Esophagus muscularis mucosa (tissue), 4 donors: Measurements from ENCODE around the gene INPP4B. TPM values are rescaled to one million over a fixed set of nuclear protein-coding genes. Genes with fewer than 3 reads are reported as not detected.

Experiments used
- DNase-seq: peaks from one replicate; pipeline ENCODE4 v3.0.0-alpha.2; 2017; ENCODE audit errors: extremely low spot score
- H3K27ac ChIP-seq, 4 donors: fragments of 200-600 bp; sonication (generic); replicated peaks in 1 of 4; 1 replicate in 3 of 4; 2 replicates in 1 of 4; pipeline ENCODE4 v1.5.1; 2016 to 2019; ENCODE audit warnings: mild to moderate bottlenecking in 1 of 4
- H3K27me3 ChIP-seq, 4 donors: fragments of 200-600 bp; sonication (generic); one replicate each; pipeline versions ENCODE4 v1.5.1 to v1.6.0; 2016 to 2019
- H3K36me3 ChIP-seq, 4 donors: fragments of 200-600 bp; sonication (generic); one replicate each; pipeline ENCODE4 v1.5.1; 2016 to 2019
- H3K4me1 ChIP-seq, 4 donors: fragments of 200-600 bp; sonication (generic); one replicate each; pipeline ENCODE4 v1.5.1; 2016 to 2019
- H3K4me3 ChIP-seq, 4 donors: fragments of 200-600 bp; sonication (generic); 1 replicate in 2 of 4; 2 replicates in 2 of 4; pipeline ENCODE4 v1.5.1; 2016 to 2019; ENCODE audit warnings: mild to moderate bottlenecking in 4 of 4, moderate library complexity in 1 of 4
- H3K9me3 ChIP-seq, 4 donors: fragments of 200-600 bp; sonication (generic); 1 replicate in 3 of 4; 2 replicates in 1 of 4; pipeline ENCODE4 v1.5.1; 2016 to 2019
- CTCF ChIP-seq, 3 experiments: fragments of 200-600 bp in 2 of 3; fragments of 450-650 bp in 1 of 3; sonication (generic) in 2 of 3; IDR thresholded peaks; one replicate each; pipeline ENCODE4 v1.5.1; 2017 to 2019; ENCODE audit warnings: antibody characterized with exemption in 3 of 3, mild to moderate bottlenecking in 2 of 3, moderate library complexity in 1 of 3
- EP300 ChIP-seq: sonication (generic); formaldehyde crosslinking; IDR thresholded peaks from one replicate; pipeline ENCODE4 v1.6.1; 2017; ENCODE audit warnings: antibody characterized with exemption
- POLR2A ChIP-seq: fragments of 450-650 bp; IDR thresholded peaks from one replicate; pipeline ENCODE4 v1.6.1; 2017; ENCODE audit warnings: antibody characterized with exemption, moderate library complexity, mild to moderate bottlenecking, low read depth
- POLR2AphosphoS5 ChIP-seq, 2 donors: sonication (generic); formaldehyde crosslinking; IDR thresholded peaks; one replicate each; pipeline ENCODE4 v1.6.1; 2017; ENCODE audit warnings: antibody characterized with exemption in 2 of 2
- WGBS: methylation state at CpG from one replicate; pipeline ENCODE4 v1.1.5; 2018; 5-methylcytosine and 5-hydroxymethylcytosine counted together
- intact Hi-C: fragments of 100-400 bp; cut with DNase I; formaldehyde crosslinking; loops from one replicate; pipeline ENCODE4 v1.15.1; 2023
- total RNA-seq, 4 donors: library from RNA; depleted of rRNA; stranded (reverse); fragments of >200 nt; gene quantifications; one replicate each; pipeline versions ENCODE4 v1.1.0 to v1.2.1, GENCODE V29; 2016

INPP4B gene
- total RNA-seq, 4 donors from 2014 or later, result 12.7 to 23.4 (median 15.9) TPM

GRCh38 chr4:142129931-142130330 lies 716.2 kb downstream of the INPP4B start:
- Histone ChIP-seq H3K4me3 (no peak overlapping the region), H3K4me1 (peaks cover 20 to 41% (median 30%) of the 10 kb centered on the region in 4 donors), H3K27ac (peak overlapping the region in 3 of 4 donors; percentile 3 to 25 (median 9)), H3K27me3 (no peaks in the 10 kb centered on the region), H3K9me3 (no peaks in the 10 kb centered on the region), H3K36me3 (no peaks in the 10 kb centered on the region)
- 92% methylated on average over 1 of the region's 1 CpG for WGBS
- intact Hi-C loops, result loop anchor here (5.0 to 10.0 kb wide), 3 partner anchors 585 to 955 kb away; partner anchors contain the start of gene INPP4B
- TF ChIP-seq POLR2A, result no peak
- TF ChIP-seq EP300, result no peak
- no peak for TF ChIP-seq CTCF (IDR thresholded peaks at IDR 0.05)
- no peak for TF ChIP-seq POLR2AphosphoS5 (IDR thresholded peaks at IDR 0.05)
- no peak for DNase-seq

GRCh38 chr4:142129473-142129872 lies 716.6 kb downstream of the INPP4B start:
- DNase-seq, result no peak
- H3K27me3 ChIP-seq, result no peaks in the 10 kb centered on the region
- H3K4me1 ChIP-seq, result peaks cover 20 to 41% (median 30%) of the 10 kb centered on the region in 4 donors
- intact Hi-C loops, result loop anchor here (5.0 to 10.0 kb wide), 3 partner anchors 585 to 955 kb away; partner anchors contain the start of gene INPP4B
- TF ChIP-seq POLR2A (no peak), CTCF (IDR thresholded peaks at IDR 0.05) (no peak), EP300 (no peak), POLR2AphosphoS5 (IDR thresholded peaks at IDR 0.05) (no peak)
- H3K36me3 ChIP-seq, result no peaks in the 10 kb centered on the region
- H3K4me3 ChIP-seq, result no peak overlapping the region
- H3K27ac ChIP-seq, result peak overlapping the region in 1 of 4 donors; percentile 9
- 88% methylated on average over 3 of the region's 3 CpGs for WGBS
- H3K9me3 ChIP-seq, result no peaks in the 10 kb centered on the region

- Histone ChIP-seq H3K27ac (peak overlapping the region; percentile 36 to 55 (median 50)), H3K9me3 (no peaks in the 10 kb centered on the region), H3K4me1 (peaks cover 20 to 41% (median 30%) of the 10 kb centered on the region in 4 donors), H3K27me3 (no peaks in the 10 kb centered on the region), H3K36me3 (no peaks in the 10 kb centered on the region), H3K4me3 (no peak overlapping the region)
- no peak for DNase-seq
- TF ChIP-seq CTCF (IDR thresholded peaks at IDR 0.05), result no peak
- 13% methylated on average over 3 of the region's 3 CpGs for WGBS
- intact Hi-C loops, result loop anchor here (5.0 to 10.0 kb wide), 3 partner anchors 586 to 956 kb away; partner anchors contain the start of gene INPP4B
Observed at GRCh38 chr4:142128529-142128928, 717.6 kb downstream of the INPP4B start.

GRCh38 chr4:142126890-142127497 lies 719.1 kb downstream of the INPP4B start:
- 8% methylated on average over 3 of the region's 3 CpGs for WGBS
- Histone ChIP-seq H3K4me3 (no peak overlapping the region), H3K27ac (no peak overlapping the region), H3K36me3 (no peaks in the 10 kb centered on the region), H3K4me1 (peaks cover 20 to 41% (median 30%) of the 10 kb centered on the region in 4 donors), H3K9me3 (no peaks in the 10 kb centered on the region), H3K27me3 (no peaks in the 10 kb centered on the region)
- DNase-seq, result no peak
- TF ChIP-seq CTCF (IDR thresholded peaks at IDR 0.05) (peak; percentile 69 to 82 (median 80)), POLR2AphosphoS5 (IDR thresholded peaks at IDR 0.05) (no peak)
- intact Hi-C loops, result loop anchor here (5.0 to 10.0 kb wide), 3 partner anchors 588 to 958 kb away; partner anchors contain the start of gene INPP4B
